ENCODE data around the gene MROH2A.

MROH2A gene

GRCh38 chr2:233810385-233810784 lies 32.3 kb downstream of the MROH2A start:
- TF ChIP-seq CTCF (IDR thresholded peaks at IDR 0.05; ENCODE audit: borderline replicate concordance, insufficient read depth, low read depth, low read length): no peak
- H3K4me3 ChIP-seq (ENCODE audit: low read depth, low read length): no peak overlapping the region

- no peak overlapping the region for H3K4me3 ChIP-seq (ENCODE audit: low read depth, low read length)
- TF ChIP-seq CTCF (IDR thresholded peaks at IDR 0.05; ENCODE audit: borderline replicate concordance, insufficient read depth, low read depth, low read length): no peak
Measured at GRCh38 chr2:233811087-233811486, 33.0 kb downstream of the MROH2A start.

GRCh38 chr2:233811732-233812131 lies 33.6 kb downstream of the MROH2A start:
- H3K4me3 ChIP-seq (ENCODE audit: low read depth, low read length): no peak overlapping the region
- no peak for TF ChIP-seq CTCF (IDR thresholded peaks at IDR 0.05; ENCODE audit: borderline replicate concordance, insufficient read depth, low read depth, low read length)

- no peak overlapping the region for H3K4me3 ChIP-seq (ENCODE audit: low read depth, low read length)
- TF ChIP-seq CTCF (IDR thresholded peaks at IDR 0.05; ENCODE audit: borderline replicate concordance, insufficient read depth, low read depth, low read length): no peak
Measured at GRCh38 chr2:233813236-233814055, 35.3 kb downstream of the MROH2A start.

- no peak for TF ChIP-seq CTCF (IDR thresholded peaks at IDR 0.05; ENCODE audit: borderline replicate concordance, insufficient read depth, low read depth, low read length)
- no peak overlapping the region for H3K4me3 ChIP-seq (ENCODE audit: low read depth, low read length)
Measured at GRCh38 chr2:233814056-233814835, 36.1 kb downstream of the MROH2A start.

- no peak for TF ChIP-seq CTCF (IDR thresholded peaks at IDR 0.05; ENCODE audit: borderline replicate concordance, insufficient read depth, low read depth, low read length)
- H3K4me3 ChIP-seq (ENCODE audit: low read depth, low read length): no peak overlapping the region
Measured at GRCh38 chr2:233815861-233816260, 37.7 kb downstream of the MROH2A start.
